ENCODE data around the gene RCAN2.

The RCAN2 gene

GRCh38 chr6:46331461-46331860, 159.8 kb downstream of the RCAN2 start:
- TF ChIP-seq CTCF (IDR thresholded peaks at IDR 0.05; ENCODE audit: low read depth, low read length, missing control alignments): no peak
- no peak overlapping the region for H3K4me3 ChIP-seq (ENCODE audit: low read depth, low read length)
- no peak for DNase-seq (ENCODE audit: low read depth)

DNA sequence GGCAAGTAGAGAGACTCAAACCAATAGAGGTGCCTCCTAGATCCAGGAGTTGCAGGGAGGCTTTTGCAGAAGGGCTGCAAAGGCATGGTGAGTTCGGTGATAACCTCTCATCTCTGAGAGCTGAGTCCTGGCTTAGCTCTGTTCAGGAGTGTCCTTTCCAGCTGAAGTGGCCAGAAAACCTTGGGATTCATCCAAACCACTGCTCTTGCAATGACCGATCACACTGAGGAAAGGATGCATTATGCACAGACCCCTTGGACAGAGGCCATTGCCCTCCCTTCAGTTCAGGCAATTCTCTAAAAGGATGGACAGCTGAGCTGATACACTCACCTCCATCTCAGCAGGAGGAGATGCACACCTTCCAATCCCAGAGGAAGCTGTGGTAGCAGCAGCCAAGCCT, 161.7 kb downstream of the RCAN2 start:
- H3K4me3 ChIP-seq (ENCODE audit: low read depth, low read length): no peak overlapping the region
- TF ChIP-seq CTCF (IDR thresholded peaks at IDR 0.05; ENCODE audit: low read depth, low read length, missing control alignments): no peak
- no peak for DNase-seq (ENCODE audit: low read depth)

GRCh38 chr6:46327779-46328178, 163.5 kb downstream of the RCAN2 start:
- no peak for TF ChIP-seq CTCF (IDR thresholded peaks at IDR 0.05; ENCODE audit: low read depth, low read length, missing control alignments)
- no peak for DNase-seq (ENCODE audit: low read depth)
- H3K4me3 ChIP-seq (ENCODE audit: low read depth, low read length): no peak overlapping the region

DNA sequence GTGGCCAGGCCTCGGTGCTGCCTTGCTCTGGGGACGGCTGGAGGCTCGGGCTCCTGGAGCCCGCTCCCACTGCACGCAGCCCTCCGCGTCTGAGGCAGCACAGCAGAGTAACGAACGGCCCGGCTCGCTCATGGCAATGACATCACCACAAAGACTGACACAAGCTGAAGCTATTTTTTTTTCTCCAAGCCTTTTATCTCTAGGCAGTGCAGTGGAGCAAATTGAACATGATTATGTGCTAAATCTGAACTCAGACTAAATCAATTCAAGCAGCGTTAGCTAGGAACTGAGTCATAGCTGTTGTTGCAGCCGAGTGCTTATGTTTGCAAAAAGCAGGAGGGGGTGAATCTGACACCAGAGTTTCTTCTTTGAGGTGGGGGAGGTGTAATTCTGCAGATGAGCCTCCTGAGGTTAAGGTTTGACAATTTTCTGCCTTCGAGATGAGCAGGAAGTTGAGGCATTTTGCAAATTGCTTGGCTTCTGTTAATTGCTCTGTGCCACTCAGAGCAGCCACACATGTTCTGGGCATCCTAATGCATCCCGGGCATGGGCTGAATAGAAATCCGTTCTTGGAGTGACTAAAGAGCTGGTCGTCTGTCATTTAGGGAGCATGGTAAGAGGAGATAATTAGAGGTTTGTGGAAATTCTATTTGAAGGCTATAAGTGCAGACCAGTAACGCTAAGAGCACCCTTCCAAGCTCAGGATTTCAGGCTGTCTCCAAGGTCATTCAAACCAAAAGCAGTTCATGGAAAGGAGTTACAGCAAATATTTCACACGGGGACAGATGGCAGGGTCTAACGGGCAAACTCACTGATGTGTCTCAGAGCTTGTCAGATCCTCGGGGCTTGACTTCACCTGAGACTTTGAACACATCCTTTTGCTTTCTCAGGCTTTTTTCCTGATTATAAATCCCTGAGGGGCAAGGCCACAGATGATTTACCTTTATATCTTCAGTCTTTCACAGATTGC, 165.4 kb downstream of the RCAN2 start:
- no peak for TF ChIP-seq CTCF (IDR thresholded peaks at IDR 0.05; ENCODE audit: low read depth, low read length, missing control alignments)
- H3K4me3 ChIP-seq (ENCODE audit: low read depth, low read length): no peak overlapping the region
- DNase-seq (ENCODE audit: low read depth): no peak

DNA sequence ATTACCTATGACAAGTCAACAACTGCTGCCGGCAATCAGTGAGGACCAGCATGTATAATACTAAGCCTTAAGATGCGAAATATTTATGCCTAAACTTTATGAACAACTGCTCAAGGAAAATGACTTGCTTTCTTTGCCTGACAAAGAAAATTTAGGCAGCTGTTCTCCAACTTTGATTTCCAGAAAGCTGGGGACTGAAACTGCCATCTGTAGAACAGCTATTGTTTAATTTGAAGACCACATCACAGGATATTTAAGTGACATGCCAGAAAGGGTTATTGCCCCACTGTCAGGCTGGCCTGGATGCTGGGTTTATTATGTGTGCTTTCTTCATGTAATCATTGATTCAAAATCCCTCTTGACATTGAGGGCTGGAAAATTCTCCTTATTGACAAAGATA, 166.5 kb downstream of the RCAN2 start:
- DNase-seq (ENCODE audit: low read depth): no peak
- no peak for TF ChIP-seq CTCF (IDR thresholded peaks at IDR 0.05; ENCODE audit: low read depth, low read length, missing control alignments)
- H3K4me3 ChIP-seq (ENCODE audit: low read depth, low read length): no peak overlapping the region

GRCh38 chr6:46323966-46324622, 167.2 kb downstream of the RCAN2 start:
- H3K4me3 ChIP-seq (ENCODE audit: low read depth, low read length): no peak overlapping the region
- no peak for TF ChIP-seq CTCF (IDR thresholded peaks at IDR 0.05; ENCODE audit: low read depth, low read length, missing control alignments)
- no peak for DNase-seq (ENCODE audit: low read depth)
